Tibial nerve (tissue), 3 donors: ENCODE data around the gene CCDC63.

Experiments
- CTCF ChIP-seq, 5 experiments: fragments of 200-600 bp in 3 of 5; fragments of 450-650 bp in 2 of 5; sonication (generic) in 3 of 5; IDR thresholded peaks; one replicate each; pipeline ENCODE4 v1.5.1; 2016 to 2019; ENCODE audit warnings: antibody characterized with exemption in 5 of 5, mild to moderate bottlenecking in 3 of 5, moderate library complexity in 2 of 5
- POLR2A ChIP-seq, 2 donors: fragments of 450-650 bp; IDR thresholded peaks; one replicate each; pipeline ENCODE4 v1.6.1; 2017; ENCODE audit warnings: antibody characterized with exemption in 2 of 2, mild to moderate bottlenecking in 2 of 2, moderate library complexity in 2 of 2

GRCh38 chr12:110862329-110862728, 15.5 kb downstream of the CCDC63 start:
- TF ChIP-seq POLR2A (IDR thresholded peaks at IDR 0.05) (no peak), CTCF (IDR thresholded peaks at IDR 0.05) (no peak)
